Mucosa of descending colon (tissue), 3 donors: Measurements from ENCODE around the gene NUCB2. TPM values are rescaled to one million over a fixed set of nuclear protein-coding genes. Genes with fewer than 3 reads are reported as not detected.

Experiments used
- ATAC-seq: fragments of 200-7000 bp; cut with Tn5 transposase; one replicate; pipeline ENCODE4 v1.9.1; 2020; ENCODE audit warnings: mild to moderate bottlenecking, moderate library complexity
- DNase-seq, 3 donors: peaks; one replicate each; pipeline ENCODE4 v3.0.0-alpha.2; 2020
- H3K36me3 ChIP-seq: fragments of 200-600 bp; one replicate; pipeline ENCODE4 v1.8.0; 2021; ENCODE audit warnings: low read depth, mild to moderate bottlenecking
- H3K4me1 ChIP-seq: fragments of 200-600 bp; one replicate; pipeline ENCODE4 v1.8.0; 2021; ENCODE audit warnings: low read depth, mild to moderate bottlenecking
- H3K4me3 ChIP-seq: fragments of 200-600 bp; one replicate; pipeline ENCODE4 v1.8.0; 2021; ENCODE audit warnings: mild to moderate bottlenecking
- H3K9me3 ChIP-seq: fragments of 200-600 bp; one replicate; pipeline ENCODE4 v1.8.0; 2021; ENCODE audit warnings: mild to moderate bottlenecking
- CTCF ChIP-seq: fragments of 200-600 bp; IDR thresholded peaks from one replicate; pipeline ENCODE4 v1.8.0; 2022; ENCODE audit warnings: antibody characterized with exemption, mild to moderate bottlenecking
- intact Hi-C, 2 donors: fragments of 100-400 bp; cut with DNase I in 1 of 2; cut with micrococcal nuclease in 1 of 2; formaldehyde crosslinking; loops; one replicate each; pipeline versions ENCODE4 v1.11.0 to v1.11.1; 2022; cut with DNase I, micrococcal nuclease
- total RNA-seq, 3 donors: library from RNA; stranded (reverse); fragmentation: NEBNext Ultra II Directional in 2 of 3; extraction: Animal tissue kit (Norgen Biotek cat#: 25700) in 2 of 3; gene quantifications; one replicate each; pipeline versions ENCODE4 v1.2.1 to v1.2.4, GENCODE V29; 2021 to 2023
- donor health status: DM: no; HTN: no; CAD: no; lungs with moderate emphysema.
- donor health status: DM: no; HTN: no; CAD: no.
- donor health status: DM: no; HTN: yes; CAD: no.

The NUCB2 gene
- total RNA-seq, 3 donors from 2014 or later, result 22.4 to 75.4 (median 49.9) TPM

- H3K4me1 ChIP-seq, result no peaks in the 10 kb centered on the region
- H3K4me3 ChIP-seq, result no peak overlapping the region
- no peak for TF ChIP-seq CTCF
- intact Hi-C loops, result no loop called here
- no peaks in the 10 kb centered on the region for H3K36me3 ChIP-seq
- H3K9me3 ChIP-seq, result peaks cover 36% of the 10 kb centered on the region
- no peak for ATAC-seq
- DNase-seq, result no peak
Observed at GRCh38 chr11:17375547-17375946, 99.0 kb downstream of the NUCB2 start.

- ATAC-seq (no peak), DNase-seq (no peak)
- Histone ChIP-seq H3K4me1 (no peaks in the 10 kb centered on the region), H3K4me3 (no peak overlapping the region), H3K36me3 (no peaks in the 10 kb centered on the region), H3K9me3 (peaks cover 26% of the 10 kb centered on the region)
- intact Hi-C loops, result no loop called here
- no peak for TF ChIP-seq CTCF
Observed at GRCh38 chr11:17376493-17376892, 100.0 kb downstream of the NUCB2 start.

- DNase-seq (no peak), ATAC-seq (no peak)
- Histone ChIP-seq H3K4me1 (no peaks in the 10 kb centered on the region), H3K4me3 (no peak overlapping the region), H3K36me3 (no peaks in the 10 kb centered on the region), H3K9me3 (peaks cover 7% of the 10 kb centered on the region)
- no peak for TF ChIP-seq CTCF
- intact Hi-C loops, result no loop called here
Observed at GRCh38 chr11:17378655-17379054, 102.1 kb downstream of the NUCB2 start.

GRCh38 chr11:17379383-17380180, 103.0 kb downstream of the NUCB2 start:
- DNase-seq, result no peak
- Histone ChIP-seq H3K4me3 (no peak overlapping the region), H3K4me1 (no peaks in the 10 kb centered on the region), H3K9me3 (no peaks in the 10 kb centered on the region), H3K36me3 (no peaks in the 10 kb centered on the region)
- intact Hi-C loops, result no loop called here
- TF ChIP-seq CTCF, result no peak
- no peak for ATAC-seq

- H3K36me3 ChIP-seq, result no peaks in the 10 kb centered on the region
- DNase-seq, result no peak
- intact Hi-C loops, result no loop called here
- H3K9me3 ChIP-seq, result no peaks in the 10 kb centered on the region
- TF ChIP-seq CTCF, result no peak
- no peaks in the 10 kb centered on the region for H3K4me1 ChIP-seq
- ATAC-seq, result no peak
- H3K4me3 ChIP-seq, result no peak overlapping the region
Observed at GRCh38 chr11:17381156-17381555, 104.6 kb downstream of the NUCB2 start.

Other genes starting within 250 kb of the NUCB2 start
- 100 to 1,000 TPM; 562 to 797 (median 736) TPM for gene RPS13, start 199.1 kb upstream of the NUCB2 start, total RNA-seq
- 10 to 100 TPM; 48.5 to 75.7 (median 49.3) TPM for gene PIK3C2A, start 68.8 kb upstream of the NUCB2 start, total RNA-seq
- gene NCR3LG1, start 75.1 kb downstream of the NUCB2 start, total RNA-seq, result 10 to 100 TPM in 2 of 3 donors, 1 to 10 TPM in 1; 6.0 to 16.7 (median 10.7) TPM
- 1 to 10 TPM; 1.2 to 3.9 (median 1.6) TPM for gene KCNJ11, start 111.9 kb downstream of the NUCB2 start, total RNA-seq
- 1 to 10 TPM; 2.2 to 4.1 (median 3.3) TPM for gene ABCC8, start 200.1 kb downstream of the NUCB2 start, total RNA-seq